Measurements from ENCODE around the gene PDZD4. TPM values are rescaled to one million over a fixed set of nuclear protein-coding genes. Genes with fewer than 3 reads are reported as not detected.

The PDZD4 gene
- total RNA-seq, 1 experiment from 2014 or later: 9.1 TPM

GRCh38 chrX:153862369-153863250, 32.3 kb upstream of the PDZD4 start:
- Histone ChIP-seq H3K36me3 (no peaks in the 10 kb centered on the region), H3K27ac (no peak overlapping the region), H3K4me3 (no peak overlapping the region), H3K9me3 (replicated peaks) (no peaks in the 10 kb centered on the region), H3K27me3 (no peaks in the 10 kb centered on the region), H3K4me1 (no peaks in the 10 kb centered on the region)
- DNase-seq: no peak

- no peak overlapping the region for H3K4me3 ChIP-seq
- no peaks in the 10 kb centered on the region for H3K36me3 ChIP-seq
- no peaks in the 10 kb centered on the region for H3K4me1 ChIP-seq
- no peaks in the 10 kb centered on the region for H3K9me3 ChIP-seq (replicated peaks)
- no peaks in the 10 kb centered on the region for H3K27me3 ChIP-seq
- DNase-seq: no peak
- no peak overlapping the region for H3K27ac ChIP-seq
Observed at GRCh38 chrX:153861733-153862310, 31.5 kb upstream of the PDZD4 start.

GRCh38 chrX:153861151-153861550, 30.8 kb upstream of the PDZD4 start:
- DNase-seq: no peak
- no peak overlapping the region for H3K4me3 ChIP-seq
- H3K9me3 ChIP-seq (replicated peaks): no peaks in the 10 kb centered on the region
- H3K4me1 ChIP-seq: no peaks in the 10 kb centered on the region
- H3K27me3 ChIP-seq: no peaks in the 10 kb centered on the region
- no peak overlapping the region for H3K27ac ChIP-seq
- no peaks in the 10 kb centered on the region for H3K36me3 ChIP-seq

GRCh38 chrX:153857348-153857903, 27.1 kb upstream of the PDZD4 start:
- no peaks in the 10 kb centered on the region for H3K4me1 ChIP-seq
- DNase-seq: no peak
- no peaks in the 10 kb centered on the region for H3K36me3 ChIP-seq
- no peaks in the 10 kb centered on the region for H3K9me3 ChIP-seq (replicated peaks)
- no peak overlapping the region for H3K4me3 ChIP-seq
- no peaks in the 10 kb centered on the region for H3K27me3 ChIP-seq
- no peak overlapping the region for H3K27ac ChIP-seq

GRCh38 chrX:153854702-153855101, 24.4 kb upstream of the PDZD4 start:
- no peak for DNase-seq
- H3K4me1 ChIP-seq: no peaks in the 10 kb centered on the region
- no peak overlapping the region for H3K4me3 ChIP-seq
- no peaks in the 10 kb centered on the region for H3K36me3 ChIP-seq
- H3K9me3 ChIP-seq (replicated peaks): no peaks in the 10 kb centered on the region
- H3K27ac ChIP-seq: no peak overlapping the region
- no peaks in the 10 kb centered on the region for H3K27me3 ChIP-seq

GRCh38 chrX:153853902-153854267, 23.5 kb upstream of the PDZD4 start:
- no peak for DNase-seq
- Histone ChIP-seq H3K4me3 (no peak overlapping the region), H3K4me1 (no peaks in the 10 kb centered on the region), H3K36me3 (no peaks in the 10 kb centered on the region), H3K27ac (no peak overlapping the region), H3K27me3 (no peaks in the 10 kb centered on the region), H3K9me3 (replicated peaks) (no peaks in the 10 kb centered on the region)

GRCh38 chrX:153853180-153853901, 23.0 kb upstream of the PDZD4 start:
- no peak overlapping the region for H3K4me3 ChIP-seq
- H3K4me1 ChIP-seq: no peaks in the 10 kb centered on the region
- H3K27me3 ChIP-seq: no peaks in the 10 kb centered on the region
- no peak for DNase-seq
- H3K27ac ChIP-seq: no peak overlapping the region
- H3K36me3 ChIP-seq: no peaks in the 10 kb centered on the region
- H3K9me3 ChIP-seq (replicated peaks): no peaks in the 10 kb centered on the region

- no peaks in the 10 kb centered on the region for H3K27me3 ChIP-seq
- H3K9me3 ChIP-seq (replicated peaks): no peaks in the 10 kb centered on the region
- no peak overlapping the region for H3K4me3 ChIP-seq
- no peak for DNase-seq
- H3K36me3 ChIP-seq: no peaks in the 10 kb centered on the region
- no peaks in the 10 kb centered on the region for H3K4me1 ChIP-seq
- H3K27ac ChIP-seq: no peak overlapping the region
Observed at GRCh38 chrX:153851981-153852380, 21.6 kb upstream of the PDZD4 start.

- no peak overlapping the region for H3K27ac ChIP-seq
- H3K36me3 ChIP-seq: no peaks in the 10 kb centered on the region
- H3K27me3 ChIP-seq: no peaks in the 10 kb centered on the region
- no peak overlapping the region for H3K4me3 ChIP-seq
- no peak for DNase-seq
- no peaks in the 10 kb centered on the region for H3K4me1 ChIP-seq
- H3K9me3 ChIP-seq (replicated peaks): no peaks in the 10 kb centered on the region
Observed at GRCh38 chrX:153848325-153848724, 18.0 kb upstream of the PDZD4 start.

GRCh38 chrX:153845842-153846241, 15.5 kb upstream of the PDZD4 start:
- Histone ChIP-seq H3K27ac (no peak overlapping the region), H3K4me1 (no peaks in the 10 kb centered on the region), H3K4me3 (no peak overlapping the region), H3K36me3 (no peaks in the 10 kb centered on the region), H3K27me3 (no peaks in the 10 kb centered on the region), H3K9me3 (replicated peaks) (no peaks in the 10 kb centered on the region)
- no peak for DNase-seq

- Histone ChIP-seq H3K4me3 (no peak overlapping the region), H3K36me3 (no peaks in the 10 kb centered on the region), H3K27me3 (no peaks in the 10 kb centered on the region), H3K4me1 (no peaks in the 10 kb centered on the region), H3K27ac (no peak overlapping the region), H3K9me3 (replicated peaks) (no peaks in the 10 kb centered on the region)
- no peak for DNase-seq
Observed at GRCh38 chrX:153845195-153845594, 14.9 kb upstream of the PDZD4 start.

GRCh38 chrX:153844509-153845082, 14.3 kb upstream of the PDZD4 start:
- no peaks in the 10 kb centered on the region for H3K4me1 ChIP-seq
- H3K9me3 ChIP-seq (replicated peaks): no peaks in the 10 kb centered on the region
- no peak for DNase-seq

GRCh38 chrX:153836921-153837320, 6.6 kb upstream of the PDZD4 start:
- Histone ChIP-seq H3K9me3 (replicated peaks) (no peaks in the 10 kb centered on the region), H3K4me3 (no peak overlapping the region), H3K27me3 (no peaks in the 10 kb centered on the region), H3K4me1 (no peaks in the 10 kb centered on the region), H3K27ac (no peak overlapping the region), H3K36me3 (no peaks in the 10 kb centered on the region)
- DNase-seq: no peak

More at GRCh38 chrX:153844509-153845082, 14.3 kb upstream of the PDZD4 start:
- Histone ChIP-seq H3K27me3 (no peaks in the 10 kb centered on the region), H3K4me3 (no peak overlapping the region), H3K36me3 (no peaks in the 10 kb centered on the region), H3K27ac (no peak overlapping the region)

GRCh38 chrX:153832728-153833127, 2.4 kb upstream of the PDZD4 start:
- no peak overlapping the region for H3K4me3 ChIP-seq
- H3K27ac ChIP-seq: no peak overlapping the region
- no peaks in the 10 kb centered on the region for H3K4me1 ChIP-seq
- H3K27me3 ChIP-seq: no peaks in the 10 kb centered on the region
- H3K36me3 ChIP-seq: no peaks in the 10 kb centered on the region
- no peaks in the 10 kb centered on the region for H3K9me3 ChIP-seq (replicated peaks)
- no peak for DNase-seq

Data from SJCRH30 (cell line).